ENCODE data around the gene SLC6A1. TPM values are rescaled to one million over a fixed set of nuclear protein-coding genes. Genes with fewer than 3 reads are reported as not detected.

The SLC6A1 gene
- polyA plus RNA-seq, 2 of the 4 experiments (the other 2 are of a cell fraction) = not detected

GRCh38 chr3:10998542-10998941 lies 6.0 kb downstream of the SLC6A1 start:
- POLR2A ChIA-PET = no interaction called here
- Histone ChIP-seq H3K4me2 (no peak overlapping the region), H3K27ac (no peak overlapping the region), H3K4me3 (no peak overlapping the region), H3K4me1 (peaks cover 24% of the 10 kb centered on the region), H3K9me3 (no peaks in the 10 kb centered on the region)
- FAIRE-seq = no peak
- DNase-seq (ENCODE audit: low read depth in 1 of 2, low spot score in 1 of 2) = no peak
- CTCF ChIA-PET = interaction anchor here (1.0 to 4.9 kb wide), 3 partner anchors 11 to 240 kb away, joined by 3 to 21 read pairs (median 5); no protein-coding TSS in a partner anchor
- no peak for TF ChIP-seq HES2 (IDR thresholded peaks at IDR 0.05)
- no peak for TF ChIP-seq PBX3 (IDR thresholded peaks at IDR 0.05)
- TF ChIP-seq RFX5 (IDR thresholded peaks at IDR 0.05) = no peak
- TF ChIP-seq POLR2AphosphoS2 (conservative IDR thresholded peaks at IDR 0.05; ENCODE audit: low read length) = no peak
- no peak for TF ChIP-seq NPAS2 (CRISPR knock-in tag; IDR thresholded peaks at IDR 0.05; ENCODE audit: borderline replicate concordance)
- no peak for TF ChIP-seq RAD21 (conservative IDR thresholded peaks at IDR 0.05 in 1 of 2, IDR thresholded peaks at IDR 0.05 in 1 of 2)
- no peak for TF ChIP-seq HDAC2 (IDR thresholded peaks at IDR 0.05)
- no peak for TF ChIP-seq FOSB (CRISPR knock-in tag; IDR thresholded peaks at IDR 0.05)
- TF ChIP-seq MAZ (IDR thresholded peaks at IDR 0.05; ENCODE audit: borderline replicate concordance, low read depth, low read length) = no peak
- no peak for TF ChIP-seq TFCP2L1 (CRISPR knock-in tag; IDR thresholded peaks at IDR 0.05)
- TF ChIP-seq REST (IDR thresholded peaks at IDR 0.05) = no peak
- TF ChIP-seq BHLHE40 (IDR thresholded peaks at IDR 0.05; ENCODE audit: low read depth, low read length) = no peak
- no peak for TF ChIP-seq HOXA7 (CRISPR knock-in tag; IDR thresholded peaks at IDR 0.05)
- no peak for TF ChIP-seq HOXB5 (CRISPR knock-in tag; IDR thresholded peaks at IDR 0.05)
- TF ChIP-seq MAX (IDR thresholded peaks at IDR 0.05) = no peak
- peak in 1 of 2 experiments; percentile 16; a peak in 1 of 6 replicates for ATAC-seq

- POLR2A ChIA-PET = no interaction called here
- H3K4me3 ChIP-seq = no peak overlapping the region
- FAIRE-seq (no peak), DNase-seq (ENCODE audit: low read depth in 1 of 2, low spot score in 1 of 2) (no peak), ATAC-seq (no peak)
- H3K9me3 ChIP-seq = no peaks in the 10 kb centered on the region
- no peak overlapping the region for H3K4me2 ChIP-seq
- WGBS (ENCODE audit: missing lambda C conversion rate) = 45% methylated on average over 14 of the region's 15 CpGs
- TF ChIP-seq RAD21 (conservative IDR thresholded peaks at IDR 0.05 in 1 of 2, IDR thresholded peaks at IDR 0.05 in 1 of 2) = no peak
- no peak for TF ChIP-seq RFX5 (IDR thresholded peaks at IDR 0.05)
- TF ChIP-seq POLR2AphosphoS2 (conservative IDR thresholded peaks at IDR 0.05; ENCODE audit: low read length) = no peak
- no peak for TF ChIP-seq RNF2 (IDR thresholded peaks at IDR 0.05; ENCODE audit: borderline replicate concordance, low read depth)
- TF ChIP-seq EP300 (IDR thresholded peaks at IDR 0.05) = no peak
- TF ChIP-seq RCOR1 (IDR thresholded peaks at IDR 0.05; ENCODE audit: low read depth, low read length) = no peak
- TF ChIP-seq FOSB (CRISPR knock-in tag; IDR thresholded peaks at IDR 0.05) = no peak
- TF ChIP-seq CTCF (IDR thresholded peaks at IDR 0.05) = no peak
- no peak for TF ChIP-seq EHMT2 (IDR thresholded peaks at IDR 0.05; ENCODE audit: low read depth)
- CTCF ChIA-PET = interaction anchor here (1.7 to 4.9 kb wide), 3 partner anchors 16 to 241 kb away, joined by 5 to 21 read pairs (median 6); no protein-coding TSS in a partner anchor
- H3K4me1 ChIP-seq = peaks cover 24% of the 10 kb centered on the region
- no peak overlapping the region for H3K27ac ChIP-seq
Measured at GRCh38 chr3:10999221-11000107, 6.9 kb downstream of the SLC6A1 start.

Data from A549 (cell line).